HUES6 (cell line): ENCODE results near the gene FOXN3.

Source experiments
- H3K27ac ChIP-seq: 2 replicates; pipeline ENCODE4 v1.7.0; 2013; ENCODE audit warnings: low read depth, mild to moderate bottlenecking, low read length, inconsistent platforms
- H3K27me3 ChIP-seq: 2 replicates; pipeline ENCODE4 v1.6.1; 2013; ENCODE audit warnings: low read length; ENCODE audit not compliant: control insufficient read depth, insufficient read depth
- H3K36me3 ChIP-seq: 2 replicates; pipeline ENCODE4 v1.6.1; 2013; ENCODE audit warnings: low read length; ENCODE audit not compliant: control insufficient read depth, insufficient read depth
- H3K4me1 ChIP-seq: 2 replicates; pipeline ENCODE4 v1.6.1; 2013; ENCODE audit warnings: low read length; ENCODE audit not compliant: control insufficient read depth, insufficient read depth
- H3K4me3 ChIP-seq: 2 replicates; pipeline ENCODE4 v1.5.1; 2013; ENCODE audit warnings: low read depth, low read length
- H3K9ac ChIP-seq: one replicate; pipeline ENCODE4 v1.6.1; 2013; ENCODE audit warnings: mild to moderate bottlenecking, low read length
- H3K9me3 ChIP-seq: 2 replicates; pipeline ENCODE4 v1.6.1; 2013; ENCODE audit warnings: low read depth, low read length; ENCODE audit not compliant: control insufficient read depth, insufficient read depth

The FOXN3 gene

GRCh38 chr14:89236851-89237250, 180.2 kb downstream of the FOXN3 start:
- peaks cover 10% of the 10 kb centered on the region; the same call in 1 of the 2 replicates for H3K4me1 ChIP-seq
- H3K9ac ChIP-seq, result no peak overlapping the region
- H3K4me3 ChIP-seq, result no peak overlapping the region

DNA sequence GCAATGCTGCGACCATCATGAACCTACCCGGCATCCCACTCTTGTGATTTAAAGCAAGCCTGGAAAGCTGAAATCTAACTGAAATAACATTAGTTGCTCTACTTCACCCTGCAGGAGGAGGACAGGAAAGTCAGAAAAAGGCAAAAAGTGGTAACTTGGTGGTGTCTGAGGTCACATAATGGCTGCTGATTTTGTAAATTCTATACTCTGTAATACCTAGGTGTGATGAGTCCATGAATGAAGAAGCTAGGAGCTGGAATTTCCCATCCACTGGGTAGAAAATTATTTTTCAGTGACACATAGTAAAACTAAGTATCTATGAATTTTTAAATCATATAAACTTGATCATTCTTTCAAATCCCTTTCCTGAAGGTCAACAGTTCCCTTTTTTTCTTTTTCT, 183.8 kb downstream of the FOXN3 start:
- H3K36me3 ChIP-seq, result no peaks in the 10 kb centered on the region
- no peak overlapping the region for H3K9ac ChIP-seq
- H3K4me1 ChIP-seq, result peaks cover 10% of the 10 kb centered on the region; the same call in 1 of the 2 replicates
- H3K9me3 ChIP-seq, result 0 out of 2 replicates have a peak, but pooled peaks cover 6% of the 10 kb centered on the region
- no peak overlapping the region for H3K4me3 ChIP-seq
- no peaks in the 10 kb centered on the region for H3K27me3 ChIP-seq
- no peak overlapping the region; the same call in 1 of the 2 replicates for H3K27ac ChIP-seq

More at GRCh38 chr14:89236851-89237250, 180.2 kb downstream of the FOXN3 start:
- 0 out of 2 replicates have a peak, but pooled peaks cover 2% of the 10 kb centered on the region for H3K36me3 ChIP-seq
- H3K27ac ChIP-seq, result no peak overlapping the region
- no peaks in the 10 kb centered on the region for H3K27me3 ChIP-seq
- H3K9me3 ChIP-seq, result 0 out of 2 replicates have a peak, but pooled peaks cover 6% of the 10 kb centered on the region

GRCh38 chr14:89232265-89233070, 184.6 kb downstream of the FOXN3 start:
- H3K9ac ChIP-seq, result no peak overlapping the region
- H3K36me3 ChIP-seq, result no peaks in the 10 kb centered on the region; the same call in 1 of the 2 replicates
- no peaks in the 10 kb centered on the region for H3K27me3 ChIP-seq
- no peak overlapping the region for H3K4me3 ChIP-seq
- H3K9me3 ChIP-seq, result 0 out of 2 replicates have a peak, but pooled peaks cover 6% of the 10 kb centered on the region
- H3K27ac ChIP-seq, result peak overlapping the region; percentile 10; the same call in 1 of the 2 replicates
- 0 out of 2 replicates have a peak, but pooled peaks cover 7% of the 10 kb centered on the region for H3K4me1 ChIP-seq

DNA sequence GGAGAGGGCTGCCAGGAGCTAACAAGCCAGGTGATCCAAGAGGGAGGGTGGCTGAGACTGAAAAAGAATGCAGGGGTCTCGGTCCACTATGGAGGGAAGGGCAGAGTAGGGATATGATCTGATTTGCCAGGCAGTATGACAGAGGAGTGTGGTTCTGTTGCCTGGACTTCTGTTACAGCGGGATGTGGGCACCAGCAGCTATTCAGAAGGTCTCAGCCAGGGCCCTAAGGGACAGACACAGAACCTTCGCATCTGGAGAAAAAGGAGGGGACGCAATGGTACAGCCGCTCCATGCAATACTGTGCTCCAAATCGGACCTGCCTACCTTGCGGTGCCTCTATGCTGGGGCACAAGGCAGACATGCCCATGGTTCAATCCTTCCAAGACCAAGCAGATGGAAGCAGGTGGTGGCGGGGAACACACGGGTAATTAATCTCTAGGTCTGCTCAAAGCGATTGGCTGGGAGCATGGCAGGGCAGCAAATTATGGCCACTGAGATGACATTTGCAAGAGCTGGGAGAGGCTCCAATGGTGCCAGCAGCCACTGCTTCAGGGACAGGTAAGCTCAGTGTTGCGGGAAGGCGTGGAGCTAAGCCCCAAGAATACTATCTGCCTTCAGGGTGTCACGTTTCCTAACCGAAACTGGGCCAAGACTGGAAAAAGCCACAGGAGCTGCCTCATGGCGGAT, 185.5 kb downstream of the FOXN3 start:
- H3K9me3 ChIP-seq, result 0 out of 2 replicates have a peak, but pooled peaks cover 6% of the 10 kb centered on the region
- H3K27me3 ChIP-seq, result no peaks in the 10 kb centered on the region
- no peak overlapping the region for H3K9ac ChIP-seq
- 0 out of 2 replicates have a peak, but pooled peaks cover 7% of the 10 kb centered on the region for H3K4me1 ChIP-seq
- H3K4me3 ChIP-seq, result no peak overlapping the region
- no peaks in the 10 kb centered on the region; the same call in 1 of the 2 replicates for H3K36me3 ChIP-seq
- H3K27ac ChIP-seq, result no peak overlapping the region

DNA sequence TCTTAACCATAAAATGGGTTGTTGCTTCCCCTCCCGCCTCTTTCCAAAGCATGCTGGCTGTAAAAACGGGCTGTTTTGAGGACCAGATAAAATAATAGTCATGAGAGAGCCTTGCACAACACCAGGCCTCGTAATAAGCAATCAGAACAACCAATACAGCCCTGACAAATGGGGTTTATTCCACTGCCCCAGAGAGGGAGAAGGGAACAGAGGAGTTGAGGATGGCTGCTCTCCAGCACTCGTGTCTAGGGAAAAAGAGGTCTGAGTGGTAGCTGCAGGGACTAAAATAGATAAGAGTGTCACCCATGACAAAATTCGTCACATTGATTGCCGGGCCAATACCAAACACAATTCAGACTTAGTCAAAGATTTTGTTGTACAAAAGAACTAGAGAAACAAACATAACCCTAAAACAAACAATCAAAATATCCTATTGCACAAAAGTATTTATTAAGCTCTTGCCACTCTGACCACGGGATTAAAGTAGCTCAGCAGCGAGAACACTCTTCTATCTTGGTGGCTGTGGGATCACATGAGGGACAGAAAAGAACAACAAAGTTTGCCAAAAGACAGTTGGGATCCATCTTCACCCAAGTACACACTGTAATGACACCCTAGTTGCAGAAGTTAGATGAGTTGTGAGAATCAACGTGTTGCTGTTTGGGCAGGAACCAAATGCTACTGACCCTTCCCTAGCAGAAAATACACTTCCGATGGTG, 188.0 kb downstream of the FOXN3 start:
- no peak overlapping the region for H3K9ac ChIP-seq
- H3K27ac ChIP-seq, result no peak overlapping the region
- no peak overlapping the region for H3K4me3 ChIP-seq
- 0 out of 2 replicates have a peak, but pooled peaks cover 7% of the 10 kb centered on the region for H3K4me1 ChIP-seq
- H3K27me3 ChIP-seq, result no peaks in the 10 kb centered on the region
- H3K9me3 ChIP-seq, result no peaks in the 10 kb centered on the region
- H3K36me3 ChIP-seq, result no peaks in the 10 kb centered on the region; the same call in 1 of the 2 replicates

- Histone ChIP-seq H3K9ac (no peak overlapping the region), H3K4me3 (no peak overlapping the region), H3K9me3 (no peaks in the 10 kb centered on the region), H3K36me3 (peaks cover 9% of the 10 kb centered on the region; the same call in 1 of the 2 replicates), H3K4me1 (0 out of 2 replicates have a peak, but pooled peaks cover 7% of the 10 kb centered on the region), H3K27me3 (no peaks in the 10 kb centered on the region), H3K27ac (no peak overlapping the region)
Measured at GRCh38 chr14:89227496-89227836, 189.6 kb downstream of the FOXN3 start.

DNA sequence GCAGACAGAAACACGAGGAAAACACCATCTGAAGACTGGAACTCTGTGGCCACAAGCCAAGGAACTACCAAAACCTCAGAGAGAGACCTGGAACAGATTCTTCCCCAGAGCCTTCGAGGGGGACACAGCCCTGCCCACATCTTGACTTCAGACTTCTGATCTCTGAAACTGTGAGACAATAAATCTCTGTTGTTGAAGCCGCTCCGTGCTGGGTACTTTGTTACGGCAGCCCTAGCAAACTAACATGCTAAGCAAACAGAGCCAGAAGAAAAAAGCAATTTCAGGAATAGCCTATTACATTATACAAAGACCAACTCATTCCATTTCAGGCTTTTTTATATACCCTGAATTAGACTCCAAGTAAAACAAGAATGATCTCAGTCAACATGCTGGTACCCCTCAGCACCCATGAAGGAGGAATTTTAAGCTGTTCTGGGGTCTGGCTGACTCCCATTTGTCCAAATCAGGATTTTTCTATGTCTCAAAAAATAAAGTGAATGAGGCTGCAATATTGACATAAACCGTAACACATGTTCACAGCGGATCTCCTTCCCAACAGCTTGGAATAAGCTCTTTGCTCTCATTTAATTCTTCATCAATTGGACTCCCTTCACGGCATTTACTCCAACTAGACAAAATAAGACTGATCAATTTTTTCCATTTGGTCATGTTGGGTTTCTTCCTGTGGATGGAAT, 190.1 kb downstream of the FOXN3 start:
- no peak overlapping the region for H3K9ac ChIP-seq
- no peaks in the 10 kb centered on the region for H3K27me3 ChIP-seq
- H3K4me1 ChIP-seq, result 0 out of 2 replicates have a peak, but pooled peaks cover 7% of the 10 kb centered on the region

DNA sequence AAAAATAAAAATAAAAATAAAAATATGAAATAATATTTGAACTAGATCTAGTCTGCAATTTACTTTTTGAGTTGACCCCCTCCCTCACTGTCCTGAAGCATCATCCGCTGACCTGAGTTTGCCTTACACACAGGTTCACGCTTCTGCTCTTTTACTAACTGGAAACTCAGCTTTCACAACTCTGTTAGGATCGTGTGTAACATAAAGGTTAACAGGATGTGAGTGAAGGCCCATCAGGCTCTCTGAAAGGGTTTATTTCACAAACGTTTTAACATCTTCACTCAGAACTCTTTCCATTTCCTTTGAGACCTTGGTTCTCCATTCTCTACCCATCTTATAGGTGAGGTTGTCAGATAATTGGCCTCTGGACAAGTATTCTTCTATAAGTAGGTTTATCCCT, 191.4 kb downstream of the FOXN3 start:
- Histone ChIP-seq H3K27me3 (no peaks in the 10 kb centered on the region), H3K4me1 (0 out of 2 replicates have a peak, but pooled peaks cover 7% of the 10 kb centered on the region), H3K9me3 (no peaks in the 10 kb centered on the region), H3K9ac (no peak overlapping the region), H3K27ac (no peak overlapping the region), H3K4me3 (no peak overlapping the region), H3K36me3 (peaks cover 11% of the 10 kb centered on the region; the same call in 1 of the 2 replicates)

More for the DNA sequence above, 190.1 kb downstream of the FOXN3 start:
- Histone ChIP-seq H3K4me3 (no peak overlapping the region), H3K9me3 (no peaks in the 10 kb centered on the region), H3K27ac (no peak overlapping the region), H3K36me3 (peaks cover 9% of the 10 kb centered on the region; the same call in 1 of the 2 replicates)

DNA sequence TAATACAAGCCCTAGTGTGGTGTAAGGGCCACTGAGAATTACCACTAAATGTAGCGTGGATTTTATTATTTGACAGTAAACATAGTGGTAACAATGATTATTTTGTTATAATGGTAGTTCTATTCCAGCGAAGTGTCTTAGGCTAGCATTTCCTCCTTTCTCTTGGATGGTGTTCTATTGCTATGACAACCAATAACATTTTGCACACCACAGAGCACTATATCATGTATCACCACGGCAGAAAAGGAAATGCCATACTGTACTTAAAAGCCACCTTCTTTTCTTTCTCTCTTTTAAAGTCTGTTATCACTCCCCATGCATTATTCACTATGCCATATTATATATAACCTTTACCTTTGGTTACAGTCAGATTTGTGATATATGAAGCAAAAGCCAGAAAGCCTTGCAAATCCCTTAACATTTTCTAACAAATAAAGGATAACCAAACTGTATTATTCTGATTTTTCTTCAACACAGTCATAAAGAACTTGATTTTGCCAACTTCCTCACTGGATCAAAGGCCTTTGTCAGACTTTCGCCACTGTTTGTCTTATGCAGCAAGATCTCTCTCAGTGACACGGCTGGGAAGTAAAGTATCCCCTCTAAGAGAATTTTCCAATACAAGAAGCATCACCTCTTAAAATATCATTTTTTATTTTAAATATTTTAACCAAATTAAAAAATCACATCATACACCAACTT, 195.8 kb downstream of the FOXN3 start:
- H3K36me3 ChIP-seq, result peaks cover 25% of the 10 kb centered on the region
- H3K9ac ChIP-seq, result no peak overlapping the region
- no peaks in the 10 kb centered on the region for H3K27me3 ChIP-seq
- H3K27ac ChIP-seq, result no peak overlapping the region
- H3K9me3 ChIP-seq, result no peaks in the 10 kb centered on the region
- H3K4me3 ChIP-seq, result no peak overlapping the region
- H3K4me1 ChIP-seq, result no peaks in the 10 kb centered on the region

DNA sequence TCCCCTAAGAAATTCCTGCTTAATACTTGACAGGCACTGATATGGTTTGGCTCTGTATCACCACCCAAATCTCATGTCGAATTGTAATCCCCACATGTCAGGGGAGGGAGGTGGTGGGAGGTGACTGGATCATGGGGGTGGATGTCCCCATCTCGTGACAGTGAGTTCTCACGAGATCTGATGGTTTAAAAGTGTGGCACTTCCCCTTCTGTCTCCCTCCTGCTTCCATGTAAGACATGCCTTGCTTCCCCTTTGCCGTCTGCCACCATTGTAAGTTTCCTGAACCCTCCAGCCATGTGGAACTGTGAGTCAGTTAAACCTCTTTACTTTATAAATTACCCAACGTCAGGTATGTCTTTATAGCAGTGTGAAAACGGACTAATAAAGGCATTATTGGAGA, 198.0 kb downstream of the FOXN3 start:
- Histone ChIP-seq H3K4me1 (no peaks in the 10 kb centered on the region), H3K9ac (no peak overlapping the region), H3K27ac (no peak overlapping the region), H3K4me3 (no peak overlapping the region), H3K27me3 (no peaks in the 10 kb centered on the region), H3K36me3 (peaks cover 25% of the 10 kb centered on the region), H3K9me3 (no peaks in the 10 kb centered on the region)
